Transverse colon (tissue), 4 donors: ENCODE data around the gene CD3E.

ENCODE experiments used
- EP300 ChIP-seq: sonication (generic); formaldehyde crosslinking; IDR thresholded peaks from one replicate; pipeline ENCODE4 v1.6.1; 2017; ENCODE audit warnings: antibody characterized with exemption, low read depth
- POLR2AphosphoS5 ChIP-seq, 3 donors: sonication (generic); formaldehyde crosslinking; IDR thresholded peaks; one replicate each; pipeline ENCODE4 v1.6.1; 2016; ENCODE audit warnings: antibody characterized with exemption in 3 of 3
- TF ChIP-seq, protein P1 (sequence below), 5 experiments: fragments of 200-600 bp in 3 of 5; fragments of 450-650 bp in 2 of 5; sonication (generic) in 3 of 5; IDR thresholded peaks; 1 replicate in 2 of 5; 2 replicates in 3 of 5; pipeline ENCODE4 v1.5.1; 2016 to 2017; ENCODE audit warnings: antibody characterized with exemption in 5 of 5, inconsistent platforms in 3 of 5, mild to moderate bottlenecking in 2 of 5, moderate library complexity in 1 of 5

DNA sequence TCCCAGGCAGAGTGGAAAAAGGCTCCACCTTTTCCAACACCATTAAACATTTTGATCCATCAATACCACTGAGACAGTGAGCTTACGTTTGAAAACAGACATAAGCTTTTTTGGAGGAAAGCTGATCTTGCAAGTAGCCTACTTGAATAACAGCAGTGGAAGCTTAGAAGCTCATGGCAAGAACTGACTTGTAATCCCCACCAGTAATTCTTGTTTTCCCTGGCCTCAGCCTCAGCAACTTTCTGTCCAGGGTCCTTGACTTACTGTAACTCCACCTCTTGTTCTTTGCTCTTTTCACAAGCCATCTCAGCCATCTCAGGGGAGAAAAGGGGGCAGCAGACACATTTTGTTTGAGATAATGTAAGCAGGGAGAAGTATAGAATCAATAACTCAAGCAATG lies 28.1 kb upstream of the CD3E start:
- TF ChIP-seq, protein P1, sequence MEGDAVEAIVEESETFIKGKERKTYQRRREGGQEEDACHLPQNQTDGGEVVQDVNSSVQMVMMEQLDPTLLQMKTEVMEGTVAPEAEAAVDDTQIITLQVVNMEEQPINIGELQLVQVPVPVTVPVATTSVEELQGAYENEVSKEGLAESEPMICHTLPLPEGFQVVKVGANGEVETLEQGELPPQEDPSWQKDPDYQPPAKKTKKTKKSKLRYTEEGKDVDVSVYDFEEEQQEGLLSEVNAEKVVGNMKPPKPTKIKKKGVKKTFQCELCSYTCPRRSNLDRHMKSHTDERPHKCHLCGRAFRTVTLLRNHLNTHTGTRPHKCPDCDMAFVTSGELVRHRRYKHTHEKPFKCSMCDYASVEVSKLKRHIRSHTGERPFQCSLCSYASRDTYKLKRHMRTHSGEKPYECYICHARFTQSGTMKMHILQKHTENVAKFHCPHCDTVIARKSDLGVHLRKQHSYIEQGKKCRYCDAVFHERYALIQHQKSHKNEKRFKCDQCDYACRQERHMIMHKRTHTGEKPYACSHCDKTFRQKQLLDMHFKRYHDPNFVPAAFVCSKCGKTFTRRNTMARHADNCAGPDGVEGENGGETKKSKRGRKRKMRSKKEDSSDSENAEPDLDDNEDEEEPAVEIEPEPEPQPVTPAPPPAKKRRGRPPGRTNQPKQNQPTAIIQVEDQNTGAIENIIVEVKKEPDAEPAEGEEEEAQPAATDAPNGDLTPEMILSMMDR (IDR thresholded peaks at IDR 0.05), result no peak
- no peak for TF ChIP-seq EP300
- TF ChIP-seq POLR2AphosphoS5 (IDR thresholded peaks at IDR 0.05), result no peak
